Superior temporal gyrus (tissue), 1 donor: ENCODE results near the gene MYO18B.

ENCODE experiments used
- DNase-seq: peaks from one replicate; pipeline ENCODE4 v3.0.0-alpha.2; 2016; ENCODE audit errors: extremely low spot score

Gene MYO18B

GRCh38 chr22:25711491-25711890 is 30.5 kb upstream of the MYO18B start:
- no peak for DNase-seq

GRCh38 chr22:25712661-25713400 is 29.2 kb upstream of the MYO18B start:
- no peak for DNase-seq

- DNase-seq: no peak
Observed at GRCh38 chr22:25714070-25714469, 27.9 kb upstream of the MYO18B start.

GRCh38 chr22:25714739-25715138 is 27.2 kb upstream of the MYO18B start:
- no peak for DNase-seq

- no peak for DNase-seq
Observed at GRCh38 chr22:25716637-25717036, 25.4 kb upstream of the MYO18B start.

GRCh38 chr22:25718135-25718840 is 23.7 kb upstream of the MYO18B start:
- peak; percentile 65 for DNase-seq

GRCh38 chr22:25722223-25722622 is 19.8 kb upstream of the MYO18B start:
- no peak for DNase-seq

GRCh38 chr22:25722626-25723025 is 19.4 kb upstream of the MYO18B start:
- no peak for DNase-seq

- no peak for DNase-seq
Observed at GRCh38 chr22:25726241-25726640, 15.7 kb upstream of the MYO18B start.

- DNase-seq: no peak
Observed at GRCh38 chr22:25728071-25728470, 13.9 kb upstream of the MYO18B start.

GRCh38 chr22:25729016-25729995 is 12.7 kb upstream of the MYO18B start:
- no peak for DNase-seq

- no peak for DNase-seq
Observed at GRCh38 chr22:25735650-25736049, 6.3 kb upstream of the MYO18B start.

GRCh38 chr22:25736378-25737011 is 5.5 kb upstream of the MYO18B start:
- DNase-seq: no peak

GRCh38 chr22:25739659-25740344 is 2.2 kb upstream of the MYO18B start:
- DNase-seq: no peak

- DNase-seq: no peak
Observed at GRCh38 chr22:25742918-25743708, 1.1 kb downstream of the MYO18B start.

GRCh38 chr22:25744694-25745093 is 2.7 kb downstream of the MYO18B start:
- no peak for DNase-seq

GRCh38 chr22:25745341-25746011 is 3.5 kb downstream of the MYO18B start:
- DNase-seq: no peak

- no peak for DNase-seq
Observed at GRCh38 chr22:25746012-25746373, 4.0 kb downstream of the MYO18B start.

GRCh38 chr22:25747245-25747944 is 5.4 kb downstream of the MYO18B start:
- no peak for DNase-seq
